DOHH2 (cell line): ENCODE results near the gene ETV6.

Source experiments
- H3F3A ChIP-seq: fragments of 200-600 bp; sonication (generic), shearing (Covaris generic); 2 replicates; pipeline ENCODE4 v1.6.0; 2016; ENCODE audit warnings: antibody characterized with exemption, mild to moderate bottlenecking; ENCODE audit not compliant: control insufficient read depth, insufficient read depth
- H3K27ac ChIP-seq: fragments of 200-600 bp; sonication (generic); 2 replicates; pipeline ENCODE4 v1.5.1; 2014; ENCODE audit warnings: low read depth, mild to moderate bottlenecking, low read length, moderate library complexity
- H3K27me3 ChIP-seq: fragments of 200-600 bp; sonication (generic); 2 replicates; pipeline ENCODE4 v1.6.1; 2014; ENCODE audit warnings: mild to moderate bottlenecking, low read length, mixed read lengths; ENCODE audit not compliant: control insufficient read depth
- H3K36me3 ChIP-seq: fragments of 200-600 bp; sonication (generic); 2 replicates; pipeline ENCODE4 v1.6.1; 2014; ENCODE audit warnings: mild to moderate bottlenecking, low read length, moderate library complexity, mixed read lengths; ENCODE audit not compliant: control insufficient read depth
- H3K4me1 ChIP-seq: fragments of 200-600 bp; sonication (generic); 2 replicates; pipeline ENCODE4 v1.6.1; 2014; ENCODE audit warnings: mild to moderate bottlenecking, low read length, mixed read lengths; ENCODE audit not compliant: control insufficient read depth
- H3K4me2 ChIP-seq: fragments of 200-600 bp; sonication (generic); 2 replicates; pipeline ENCODE4 v1.6.0; 2014; ENCODE audit warnings: mild to moderate bottlenecking, low read length, moderate library complexity
- H3K4me3 ChIP-seq: fragments of 200-600 bp; sonication (generic); 2 replicates; pipeline ENCODE4 v1.5.1; 2014; ENCODE audit warnings: mild to moderate bottlenecking, low read length, mixed read lengths
- H3K79me2 ChIP-seq: fragments of 200-600 bp; sonication (generic); 2 replicates; pipeline ENCODE4 v1.6.1; 2014; ENCODE audit warnings: mild to moderate bottlenecking, low read length, mixed read lengths; ENCODE audit not compliant: control insufficient read depth
- H3K9me2 ChIP-seq: fragments of 200-600 bp; sonication (generic); replicated peaks from 2 replicates; pipeline ENCODE4 v1.6.1; 2014; ENCODE audit warnings: mild to moderate bottlenecking, low read length, mixed read lengths; ENCODE audit not compliant: control insufficient read depth
- H3K9me3 ChIP-seq: fragments of 200-600 bp; sonication (generic); 2 replicates; pipeline ENCODE4 v1.6.1; 2014; ENCODE audit warnings: antibody characterized with exemption, low read length, mixed read lengths; ENCODE audit not compliant: control insufficient read depth, insufficient read depth
- H4K20me1 ChIP-seq: fragments of 200-600 bp; sonication (generic); 2 replicates; pipeline ENCODE4 v1.6.0; 2014; ENCODE audit warnings: low read depth, mild to moderate bottlenecking, antibody characterized with exemption, low read length, moderate library complexity; ENCODE audit not compliant: control insufficient read depth, insufficient read depth
- EZH2phosphoT487 ChIP-seq: fragments of 200-600 bp; sonication (generic); IDR thresholded peaks from 2 replicates; pipeline ENCODE4 v1.6.1; 2017; ENCODE audit warnings: borderline replicate concordance, mild to moderate bottlenecking, antibody characterized with exemption, low read length, moderate library complexity, mixed read lengths
- TF ChIP-seq, protein P1 (sequence below): fragments of 200-600 bp; sonication (generic); IDR thresholded peaks from one replicate; pipeline ENCODE4 v1.5.1; 2014; ENCODE audit warnings: antibody characterized with exemption, mild to moderate bottlenecking, low read depth, low read length; ENCODE audit not compliant: poor library complexity, severe bottlenecking

The ETV6 gene

DNA sequence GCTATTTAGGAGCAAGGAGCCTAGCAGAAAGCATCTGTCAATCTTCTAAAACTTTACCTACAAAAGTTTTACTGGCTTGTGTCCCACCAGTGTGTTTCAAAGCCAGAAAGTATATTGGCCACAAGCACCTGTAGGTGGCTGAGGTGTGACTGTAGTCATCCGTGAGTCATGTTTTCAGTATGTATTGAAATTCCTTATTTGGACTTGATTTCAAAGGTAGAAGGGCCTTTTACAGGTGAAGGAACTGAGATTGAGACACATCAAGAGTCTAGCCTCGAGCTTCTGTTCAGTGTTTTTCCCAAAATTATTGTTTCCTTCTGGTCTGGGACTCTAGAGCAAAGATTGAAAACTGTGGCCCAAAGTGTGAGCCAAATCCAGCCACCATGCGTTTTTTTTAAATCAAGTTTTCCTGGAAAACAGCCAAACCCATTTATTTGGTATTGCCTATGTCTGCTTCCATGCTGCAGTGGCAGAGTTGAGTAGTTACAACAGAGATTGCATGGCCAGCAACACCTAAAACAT is 226.0 kb downstream of the ETV6 start:
- Histone ChIP-seq H3K9me3 (no peaks in the 10 kb centered on the region), H4K20me1 (no peaks in the 10 kb centered on the region), H3K4me2 (no peak overlapping the region), H3K36me3 (no peaks in the 10 kb centered on the region), H3K9me2 (no peaks in the 10 kb centered on the region), H3K27me3 (no peaks in the 10 kb centered on the region), H3K79me2 (no peaks in the 10 kb centered on the region), H3K4me1 (peaks cover 12% of the 10 kb centered on the region), H3F3A (no peaks in the 10 kb centered on the region), H3K27ac (no peak overlapping the region), H3K4me3 (no peak overlapping the region)
- TF ChIP-seq, protein P1, sequence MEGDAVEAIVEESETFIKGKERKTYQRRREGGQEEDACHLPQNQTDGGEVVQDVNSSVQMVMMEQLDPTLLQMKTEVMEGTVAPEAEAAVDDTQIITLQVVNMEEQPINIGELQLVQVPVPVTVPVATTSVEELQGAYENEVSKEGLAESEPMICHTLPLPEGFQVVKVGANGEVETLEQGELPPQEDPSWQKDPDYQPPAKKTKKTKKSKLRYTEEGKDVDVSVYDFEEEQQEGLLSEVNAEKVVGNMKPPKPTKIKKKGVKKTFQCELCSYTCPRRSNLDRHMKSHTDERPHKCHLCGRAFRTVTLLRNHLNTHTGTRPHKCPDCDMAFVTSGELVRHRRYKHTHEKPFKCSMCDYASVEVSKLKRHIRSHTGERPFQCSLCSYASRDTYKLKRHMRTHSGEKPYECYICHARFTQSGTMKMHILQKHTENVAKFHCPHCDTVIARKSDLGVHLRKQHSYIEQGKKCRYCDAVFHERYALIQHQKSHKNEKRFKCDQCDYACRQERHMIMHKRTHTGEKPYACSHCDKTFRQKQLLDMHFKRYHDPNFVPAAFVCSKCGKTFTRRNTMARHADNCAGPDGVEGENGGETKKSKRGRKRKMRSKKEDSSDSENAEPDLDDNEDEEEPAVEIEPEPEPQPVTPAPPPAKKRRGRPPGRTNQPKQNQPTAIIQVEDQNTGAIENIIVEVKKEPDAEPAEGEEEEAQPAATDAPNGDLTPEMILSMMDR, result no peak
- TF ChIP-seq EZH2phosphoT487, result no peak

DNA sequence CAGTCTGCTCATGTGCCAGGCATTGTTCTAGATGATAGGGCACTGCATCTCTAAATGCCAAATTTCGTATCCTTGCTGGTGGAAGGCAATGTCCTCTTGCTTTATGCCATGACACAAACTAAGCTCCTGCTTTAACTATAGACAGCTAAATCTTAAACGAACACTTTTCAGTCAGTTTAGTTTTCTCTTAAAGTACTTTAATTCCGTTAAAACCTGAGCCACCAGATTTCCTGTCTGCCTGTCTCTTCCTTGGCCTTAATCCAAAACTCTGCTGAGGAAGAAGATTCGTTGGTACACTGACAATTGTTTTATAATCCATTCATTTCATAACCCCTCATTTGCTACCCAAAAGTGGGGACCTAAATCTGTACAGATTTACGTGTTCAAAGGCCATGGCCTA is 226.8 kb downstream of the ETV6 start:
- no peaks in the 10 kb centered on the region for H3K9me3 ChIP-seq
- no peak overlapping the region for H3K4me2 ChIP-seq
- no peak overlapping the region for H3K27ac ChIP-seq
- peaks cover 12% of the 10 kb centered on the region for H3K4me1 ChIP-seq
- H3K27me3 ChIP-seq, result no peaks in the 10 kb centered on the region
- no peaks in the 10 kb centered on the region for H3K9me2 ChIP-seq
- no peaks in the 10 kb centered on the region for H3K79me2 ChIP-seq
- TF ChIP-seq, protein P1, result no peak
- no peak for TF ChIP-seq EZH2phosphoT487
- H3F3A ChIP-seq, result no peaks in the 10 kb centered on the region
- no peak overlapping the region for H3K4me3 ChIP-seq
- no peaks in the 10 kb centered on the region for H4K20me1 ChIP-seq
- no peaks in the 10 kb centered on the region for H3K36me3 ChIP-seq

DNA sequence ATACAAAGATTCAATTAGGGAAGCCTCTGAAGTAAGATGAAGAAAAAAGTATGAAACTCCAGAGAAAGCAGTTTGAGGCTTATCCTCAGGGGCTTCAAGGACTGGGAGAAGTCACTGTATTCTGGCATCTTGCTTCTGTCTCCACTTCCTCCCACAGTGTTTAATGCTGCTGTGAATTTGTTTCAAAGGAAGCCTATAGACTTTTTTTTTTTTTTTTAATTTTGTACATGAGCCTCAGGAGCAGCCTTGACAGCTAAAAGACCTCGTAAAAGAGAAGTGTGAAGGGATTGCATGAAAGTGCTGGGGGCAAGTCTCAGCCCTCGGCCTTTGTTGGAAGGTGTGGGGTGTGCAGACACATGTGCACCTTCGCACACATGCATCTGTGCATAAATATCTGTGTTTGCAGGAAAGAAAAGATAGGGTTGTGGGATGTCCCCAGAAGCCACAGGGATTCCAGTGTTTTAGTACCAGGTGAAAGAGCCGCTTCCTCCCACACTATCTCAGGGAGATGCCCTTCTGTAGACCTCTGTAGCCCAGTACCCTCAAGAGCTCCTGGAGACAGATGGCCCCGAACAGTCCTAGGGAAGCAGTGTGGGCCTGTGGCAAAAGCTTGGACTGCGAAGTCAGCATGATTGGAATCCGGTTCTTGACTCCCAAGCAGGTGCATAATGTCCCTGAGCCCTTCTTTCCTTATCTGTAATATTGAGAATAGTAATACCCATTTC is 227.8 kb downstream of the ETV6 start:
- Histone ChIP-seq H3K9me3 (no peaks in the 10 kb centered on the region), H3K27ac (no peak overlapping the region), H3F3A (no peaks in the 10 kb centered on the region), H3K79me2 (no peaks in the 10 kb centered on the region), H3K4me3 (no peak overlapping the region), H3K36me3 (no peaks in the 10 kb centered on the region), H3K4me2 (no peak overlapping the region), H3K27me3 (no peaks in the 10 kb centered on the region), H3K4me1 (peaks cover 20% of the 10 kb centered on the region), H3K9me2 (no peaks in the 10 kb centered on the region), H4K20me1 (no peaks in the 10 kb centered on the region)
- no peak for TF ChIP-seq EZH2phosphoT487
- TF ChIP-seq, protein P1, result no peak
